ENCODE data around the gene SORCS1.

Gene SORCS1

DNA sequence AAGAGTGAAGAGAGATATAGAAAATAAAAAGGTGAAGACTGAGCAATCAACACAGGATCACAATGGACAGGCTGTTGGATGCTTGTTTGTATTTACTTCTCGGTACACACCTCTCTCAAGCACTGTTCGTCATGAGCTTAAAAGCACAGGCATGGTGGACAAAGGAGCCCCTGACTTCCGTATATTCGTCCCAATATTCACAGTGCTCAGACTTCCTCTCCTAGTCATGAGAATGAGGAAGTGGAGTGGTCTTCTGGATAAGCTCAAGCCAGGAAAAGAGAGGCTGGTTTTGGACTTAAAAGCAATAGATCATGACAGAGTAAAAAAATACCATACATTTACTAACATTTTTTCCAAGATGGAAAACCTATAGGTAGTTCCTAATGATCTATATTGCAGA, 172.5 kb downstream of the SORCS1 start:
- DNase-seq (ENCODE audit: low spot score): no peak

- DNase-seq (ENCODE audit: low spot score): no peak
Observed at GRCh38 chr10:106991091-106991490, 173.4 kb downstream of the SORCS1 start.

GRCh38 chr10:106987362-106987761, 177.1 kb downstream of the SORCS1 start:
- DNase-seq (ENCODE audit: low spot score): no peak

DNA sequence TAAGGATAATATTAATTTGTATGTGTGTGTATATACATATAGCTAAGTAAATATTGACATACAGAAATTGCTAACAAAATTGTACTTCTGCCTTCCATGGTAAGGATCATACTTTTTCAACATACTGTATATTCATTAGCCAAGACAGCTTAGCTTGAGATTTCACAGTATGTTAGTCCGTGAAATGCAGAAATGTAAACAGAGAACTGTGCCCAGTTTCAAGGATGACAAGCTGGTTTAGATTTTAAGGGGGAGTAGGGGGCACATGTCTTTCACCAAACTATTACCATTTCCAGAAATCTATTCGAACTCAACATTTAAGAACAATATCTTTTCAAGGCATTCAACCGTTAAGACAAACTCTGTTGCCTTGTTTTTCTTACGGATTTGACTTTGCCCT, 182.2 kb downstream of the SORCS1 start:
- no peak for DNase-seq (ENCODE audit: low spot score)

DNA sequence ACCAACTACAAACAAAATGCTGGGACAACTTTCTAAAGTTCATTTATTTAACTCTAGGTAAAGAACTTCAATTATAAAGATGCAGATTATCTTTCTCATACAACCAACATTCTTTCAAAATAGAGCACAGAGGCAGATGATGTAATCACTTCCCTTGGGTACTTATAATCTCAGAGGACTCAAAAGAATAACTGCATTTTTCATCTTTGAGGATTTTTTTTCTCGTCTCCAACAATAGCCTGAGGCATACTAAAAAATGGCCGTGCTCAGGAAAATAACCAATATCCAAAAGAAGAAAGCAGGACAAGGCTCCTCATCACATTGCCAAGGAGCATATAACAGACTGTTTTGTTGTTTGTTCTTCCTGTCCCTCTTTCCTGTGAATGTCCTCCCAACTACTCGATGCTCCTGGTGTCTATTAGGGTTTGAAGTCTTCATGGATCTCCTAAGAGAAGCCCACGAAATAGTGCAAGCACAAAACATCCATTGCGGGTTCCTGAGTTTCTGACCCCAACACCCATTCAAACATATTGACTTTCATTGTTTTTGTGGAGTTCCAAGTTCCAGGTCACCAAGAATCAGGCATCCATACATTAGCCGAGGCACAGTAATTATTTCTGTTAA, 182.9 kb downstream of the SORCS1 start:
- DNase-seq (ENCODE audit: low spot score): no peak

GRCh38 chr10:106980495-106981451, 183.7 kb downstream of the SORCS1 start:
- no peak for DNase-seq (ENCODE audit: low spot score)

GRCh38 chr10:106978756-106979155, 185.8 kb downstream of the SORCS1 start:
- no peak for DNase-seq (ENCODE audit: low spot score)

DNA sequence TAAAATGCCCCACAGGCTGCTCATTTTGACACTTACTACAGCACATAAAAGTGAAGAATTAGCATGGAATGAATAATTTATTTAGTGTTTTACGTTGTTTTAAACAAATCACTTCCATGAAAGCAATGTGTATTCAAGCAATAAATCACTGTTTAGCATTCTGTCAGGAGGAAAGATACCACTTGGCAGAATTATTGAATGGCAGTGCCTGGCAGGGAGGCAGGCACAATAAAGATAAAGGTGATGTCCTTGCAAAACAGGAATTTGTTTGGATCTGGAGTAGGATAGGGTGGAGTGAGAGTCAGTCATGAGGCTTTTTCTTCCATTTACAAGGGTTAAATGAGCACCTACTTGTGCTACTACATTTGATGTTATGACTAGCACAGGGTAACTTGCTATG, 190.8 kb downstream of the SORCS1 start:
- no peak for DNase-seq (ENCODE audit: low spot score)

- no peak for DNase-seq (ENCODE audit: low spot score)
Observed at GRCh38 chr10:106973288-106973687, 191.2 kb downstream of the SORCS1 start.

- DNase-seq (ENCODE audit: low spot score): no peak
Observed at GRCh38 chr10:106972381-106972780, 192.1 kb downstream of the SORCS1 start.

- DNase-seq (ENCODE audit: low spot score): no peak
Observed at GRCh38 chr10:106971411-106971831, 193.1 kb downstream of the SORCS1 start.

GRCh38 chr10:106967452-106967851, 197.1 kb downstream of the SORCS1 start:
- no peak for DNase-seq (ENCODE audit: low spot score)

- no peak for DNase-seq (ENCODE audit: low spot score)
Observed at GRCh38 chr10:106960812-106961211, 203.7 kb downstream of the SORCS1 start.

DNA sequence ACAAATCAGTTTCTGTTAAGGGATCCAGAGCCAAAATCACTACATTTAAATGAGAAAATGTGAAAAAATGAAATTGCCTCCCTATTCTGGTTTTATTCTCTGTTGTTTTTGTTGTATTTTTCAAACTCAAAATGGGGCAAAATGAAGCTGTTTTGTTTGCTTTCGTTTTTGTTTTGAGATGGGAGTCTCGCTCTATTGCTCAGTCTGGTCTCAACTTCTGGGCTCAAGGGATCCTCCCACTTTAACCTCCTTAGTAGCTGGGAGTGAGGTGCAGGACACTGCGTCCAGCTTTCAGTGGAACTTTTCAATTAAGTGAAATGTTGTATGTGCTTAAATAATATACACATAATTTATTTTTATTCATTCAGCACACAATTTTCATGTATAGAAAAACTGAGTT, 205.0 kb downstream of the SORCS1 start:
- no peak for DNase-seq (ENCODE audit: low spot score)

DNA sequence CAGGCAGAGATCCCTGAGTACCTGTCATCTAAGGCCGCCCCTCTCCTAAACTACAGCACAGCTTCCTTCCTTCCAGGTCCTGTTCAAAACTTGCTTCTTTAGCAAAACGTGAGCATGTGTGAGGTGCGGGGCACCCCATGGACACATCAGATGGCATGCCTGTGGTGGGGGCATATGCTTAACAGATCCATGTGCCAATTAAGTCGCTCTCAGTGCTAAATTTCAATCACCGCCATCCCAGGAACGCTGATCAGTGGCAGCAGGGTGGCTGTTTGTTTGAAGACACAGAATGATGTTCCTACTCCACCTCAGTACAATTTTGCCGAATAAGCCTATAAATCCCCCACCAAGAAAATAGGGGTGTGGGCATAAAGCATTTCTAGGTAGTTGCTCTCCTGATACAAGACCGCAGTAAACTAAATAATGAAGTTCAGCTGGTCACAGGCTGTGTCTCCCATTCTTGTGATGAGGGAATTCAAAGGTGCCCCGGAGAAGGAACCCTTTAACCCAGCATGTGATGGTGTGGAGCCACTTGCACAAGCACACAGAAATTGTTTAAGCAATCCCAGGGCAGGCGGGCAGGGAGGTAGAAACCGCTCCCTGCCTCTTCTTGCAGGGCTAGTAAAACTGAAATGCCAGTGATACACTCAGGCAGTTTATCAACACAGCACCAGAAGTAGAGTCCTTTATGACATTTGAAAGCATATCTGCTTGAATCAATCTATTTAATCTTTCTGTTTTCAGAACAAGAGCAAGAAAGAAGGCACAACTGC, 205.7 kb downstream of the SORCS1 start:
- DNase-seq (ENCODE audit: low spot score): no peak

- DNase-seq (ENCODE audit: low spot score): no peak
Observed at GRCh38 chr10:106957823-106958588, 206.5 kb downstream of the SORCS1 start.

DNA sequence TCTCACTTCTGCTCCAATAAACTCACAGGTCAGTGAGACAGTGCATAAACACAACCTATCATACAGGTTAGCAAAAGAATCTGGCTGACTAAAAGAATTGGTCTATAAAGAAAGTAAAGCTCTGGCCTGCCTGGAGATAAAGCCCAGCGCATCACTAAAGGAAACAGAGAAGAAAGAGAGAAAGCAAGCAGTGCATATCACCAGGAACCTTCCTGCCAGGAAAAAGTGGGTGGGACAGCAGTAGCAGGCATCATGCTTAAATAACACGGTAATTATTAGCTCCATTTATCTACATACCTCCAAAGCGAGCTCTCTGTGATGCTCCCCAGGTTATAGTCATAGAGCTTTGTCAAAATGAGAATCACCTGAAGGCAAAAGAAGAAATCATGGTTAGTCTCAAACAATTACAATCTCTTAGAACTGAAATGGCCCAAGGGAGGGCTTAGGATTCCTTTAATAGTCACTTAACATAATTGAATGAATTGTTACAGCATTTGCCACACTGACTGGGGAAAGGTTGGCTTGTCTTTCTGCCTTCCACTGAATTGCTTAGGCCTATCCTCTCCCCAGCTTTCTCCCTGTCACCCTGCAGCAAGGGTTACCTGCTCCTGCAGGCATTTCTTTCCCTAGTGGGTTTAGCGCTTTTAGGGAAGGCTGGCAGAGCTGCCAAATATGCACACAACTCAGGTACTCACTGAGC, 208.1 kb downstream of the SORCS1 start:
- DNase-seq (ENCODE audit: low spot score): no peak

DNA sequence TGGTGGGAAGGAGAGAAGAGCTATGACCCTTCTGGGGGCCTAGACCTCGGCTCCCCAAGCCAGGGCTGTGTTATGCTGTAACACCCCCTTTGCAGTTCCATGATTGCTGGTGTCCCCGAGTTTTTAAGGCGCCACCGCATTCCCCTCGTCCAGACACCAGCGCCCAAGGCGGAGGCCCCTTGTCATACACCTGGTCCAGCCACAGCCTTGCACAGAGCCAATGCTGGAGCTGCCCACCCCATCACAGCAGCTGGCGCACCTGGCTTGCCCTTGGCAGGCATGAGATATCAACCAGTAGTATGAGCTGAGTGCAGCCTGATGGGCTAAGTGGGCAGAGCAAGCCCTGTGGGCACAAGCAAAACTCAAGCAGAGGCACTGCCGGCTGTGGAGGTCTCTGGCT, 209.4 kb downstream of the SORCS1 start:
- no peak for DNase-seq (ENCODE audit: low spot score)

- DNase-seq (ENCODE audit: low spot score): no peak
Observed at GRCh38 chr10:106952033-106952432, 212.5 kb downstream of the SORCS1 start.

DNA sequence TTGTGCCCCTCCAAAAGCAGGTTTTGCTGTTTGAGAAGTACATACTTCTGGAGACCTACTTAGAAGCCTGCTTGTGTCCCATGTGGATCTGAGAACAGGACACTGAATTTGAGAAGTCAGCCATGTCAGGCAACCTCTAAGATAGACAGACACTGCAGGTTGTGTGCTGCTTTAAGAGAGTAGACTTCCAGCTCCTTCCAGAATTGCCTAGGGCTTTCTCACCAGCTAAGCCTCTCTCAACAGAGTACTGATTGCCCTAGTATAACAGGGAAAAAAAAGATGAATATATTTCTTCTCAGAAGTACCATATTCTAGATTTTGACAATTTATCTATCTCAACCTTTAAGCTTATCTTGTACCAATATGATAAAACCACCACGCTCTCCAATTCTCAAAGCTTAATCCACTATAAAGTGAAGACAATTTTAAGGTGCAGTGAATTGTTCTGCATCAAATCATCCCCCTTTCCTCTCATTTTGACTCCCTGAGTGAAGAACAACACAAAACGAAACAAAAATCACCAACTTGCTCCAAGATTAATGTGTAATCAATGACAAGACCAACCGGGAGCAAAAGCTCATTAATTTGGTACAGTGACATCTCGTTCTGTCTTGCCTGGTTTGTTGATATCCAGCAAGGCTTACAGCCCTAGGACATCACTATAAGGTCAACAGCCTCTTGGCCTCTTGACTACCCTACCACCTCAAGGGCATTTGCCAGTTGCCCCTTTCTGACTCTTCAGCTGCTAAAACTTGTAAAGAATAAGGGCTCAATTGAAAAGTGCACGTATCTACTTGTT, 214.6 kb downstream of the SORCS1 start:
- DNase-seq (ENCODE audit: low spot score): no peak
